RPMI7951 (cell line): ENCODE results near the gene TP53AIP1. TPM values are rescaled to one million over a fixed set of nuclear protein-coding genes. Genes with fewer than 3 reads are reported as not detected.
"Not testable (repeated sequence)": the region's sequence is repeated elsewhere in the genome, so short reads cannot be mapped to it uniquely, and the experiment has no call there.

Experiments
- DNase-seq: peaks from one replicate; pipeline ENCODE4 v3.0.0-alpha.2; 2012; ENCODE audit warnings: low read depth
- total RNA-seq: library from RNA; depleted of rRNA; stranded (reverse); fragments of >200 nt; shearing (Covaris generic); gene quantifications from 2 replicates; pipeline ENCODE4 v1.2.3, GENCODE V29; 2014

TP53AIP1 gene
- total RNA-seq, 1 experiment from 2014 or later: not detected

GRCh38 chr11:128926000-128926399 lies 16.7 kb downstream of the TP53AIP1 start:
- DNase-seq: no peak

- no peak for DNase-seq
Measured at GRCh38 chr11:128925250-128925600, 17.4 kb downstream of the TP53AIP1 start.

GRCh38 chr11:128924510-128925249 lies 18.0 kb downstream of the TP53AIP1 start:
- DNase-seq: no peak

GRCh38 chr11:128924104-128924503 lies 18.6 kb downstream of the TP53AIP1 start:
- no peak for DNase-seq

GRCh38 chr11:128921793-128922192 lies 20.9 kb downstream of the TP53AIP1 start:
- no peak for DNase-seq

- DNase-seq: no peak
Measured at GRCh38 chr11:128920666-128921065, 22.0 kb downstream of the TP53AIP1 start.

GRCh38 chr11:128919635-128920034 lies 23.0 kb downstream of the TP53AIP1 start:
- not testable (repeated sequence) for DNase-seq

- no peak for DNase-seq
Measured at GRCh38 chr11:128919216-128919615, 23.5 kb downstream of the TP53AIP1 start.

- no peak for DNase-seq
Measured at GRCh38 chr11:128917144-128917724, 25.4 kb downstream of the TP53AIP1 start.

- no peak for DNase-seq
Measured at GRCh38 chr11:128916681-128917080, 26.0 kb downstream of the TP53AIP1 start.

- DNase-seq: no peak
Measured at GRCh38 chr11:128916037-128916572, 26.6 kb downstream of the TP53AIP1 start.

GRCh38 chr11:128915149-128915521 lies 27.5 kb downstream of the TP53AIP1 start:
- peak; percentile 71 for DNase-seq

- no peak for DNase-seq
Measured at GRCh38 chr11:128914216-128915148, 28.2 kb downstream of the TP53AIP1 start.

- no peak for DNase-seq
Measured at GRCh38 chr11:128913806-128914205, 28.9 kb downstream of the TP53AIP1 start.

- DNase-seq: no peak
Measured at GRCh38 chr11:128911701-128912100, 31.0 kb downstream of the TP53AIP1 start.

GRCh38 chr11:128911239-128911638 lies 31.4 kb downstream of the TP53AIP1 start:
- DNase-seq: no peak

GRCh38 chr11:128910576-128910975 lies 32.1 kb downstream of the TP53AIP1 start:
- no peak for DNase-seq

- DNase-seq: peak; percentile 54
Measured at GRCh38 chr11:128909438-128910125, 33.1 kb downstream of the TP53AIP1 start.

- DNase-seq: peak; percentile 95
Measured at GRCh38 chr11:128908391-128909246, 34.1 kb downstream of the TP53AIP1 start.

GRCh38 chr11:128907585-128907984 lies 35.1 kb downstream of the TP53AIP1 start:
- no peak for DNase-seq
